Fibroblast of mammary gland (primary cell): ENCODE data around the gene FBH1.
A peak's percentile ranks its signal among the peaks of the same experiment; 100 is the strongest.
"Not testable (repeated sequence)": the region's sequence is repeated elsewhere in the genome, so short reads cannot be mapped to it uniquely, and the experiment has no call there.

ENCODE experiments used
- DNase-seq: peaks from one replicate; pipeline ENCODE4 v3.0.0-alpha.2; 2010; ENCODE audit warnings: low read depth
- H3K4me3 ChIP-seq: 2 replicates; pipeline ENCODE4 v1.5.1; 2011; ENCODE audit warnings: low read depth, mild to moderate bottlenecking, low read length, moderate library complexity; ENCODE audit not compliant: control insufficient read depth
- CTCF ChIP-seq: conservative IDR thresholded peaks from 2 replicates; pipeline ENCODE4 v1.5.1; 2011; ENCODE audit warnings: low read depth, low read length, inconsistent platforms; ENCODE audit not compliant: control insufficient read depth, insufficient read depth

Gene FBH1

GRCh38 chr10:5945561-5946418 is 55.7 kb downstream of the FBH1 start:
- peak; percentile 92 for DNase-seq
- H3K4me3 ChIP-seq, result peak overlapping the region; percentile 9
- no peak for TF ChIP-seq CTCF

DNA sequence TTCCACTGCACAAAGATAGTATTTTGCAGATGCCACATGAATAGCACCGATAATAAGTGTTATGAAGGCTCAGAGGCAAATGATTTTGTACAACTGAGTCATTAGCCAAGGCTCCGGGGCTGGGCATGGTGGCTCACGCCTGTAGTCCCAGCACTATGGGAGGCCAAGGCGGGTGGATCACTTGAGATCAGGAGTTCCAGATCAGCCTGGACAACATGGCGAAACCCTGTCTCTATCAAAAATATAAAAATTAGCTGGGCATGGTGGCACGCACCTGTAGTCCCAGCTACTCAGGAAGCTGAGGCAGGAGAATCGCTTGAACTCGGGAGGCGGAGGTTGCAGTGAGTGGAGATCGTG is 56.4 kb downstream of the FBH1 start:
- not testable (repeated sequence) for DNase-seq, H3K4me3 ChIP-seq

DNA sequence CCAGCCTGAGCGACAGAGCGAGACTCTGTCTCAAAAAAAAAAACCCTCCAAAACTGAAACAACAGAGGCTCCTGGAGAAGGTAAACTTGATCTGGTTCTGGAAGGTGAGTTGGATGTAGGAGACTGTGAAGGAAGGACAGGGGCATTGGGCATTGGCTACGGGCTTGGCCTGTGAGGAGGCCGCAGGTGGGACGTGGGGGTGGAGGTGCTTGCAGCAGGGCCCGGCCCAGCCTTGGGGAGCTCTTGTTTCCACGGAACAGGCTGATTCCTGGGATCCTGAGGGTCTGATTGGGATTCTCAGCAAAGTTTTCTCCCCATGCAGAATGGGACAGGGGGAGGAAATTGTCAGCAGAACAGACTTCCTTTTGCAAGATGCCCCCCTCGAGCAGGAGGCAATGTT is 56.7 kb downstream of the FBH1 start:
- DNase-seq, result no peak
- no peak overlapping the region for H3K4me3 ChIP-seq
- TF ChIP-seq CTCF, result no peak

DNA sequence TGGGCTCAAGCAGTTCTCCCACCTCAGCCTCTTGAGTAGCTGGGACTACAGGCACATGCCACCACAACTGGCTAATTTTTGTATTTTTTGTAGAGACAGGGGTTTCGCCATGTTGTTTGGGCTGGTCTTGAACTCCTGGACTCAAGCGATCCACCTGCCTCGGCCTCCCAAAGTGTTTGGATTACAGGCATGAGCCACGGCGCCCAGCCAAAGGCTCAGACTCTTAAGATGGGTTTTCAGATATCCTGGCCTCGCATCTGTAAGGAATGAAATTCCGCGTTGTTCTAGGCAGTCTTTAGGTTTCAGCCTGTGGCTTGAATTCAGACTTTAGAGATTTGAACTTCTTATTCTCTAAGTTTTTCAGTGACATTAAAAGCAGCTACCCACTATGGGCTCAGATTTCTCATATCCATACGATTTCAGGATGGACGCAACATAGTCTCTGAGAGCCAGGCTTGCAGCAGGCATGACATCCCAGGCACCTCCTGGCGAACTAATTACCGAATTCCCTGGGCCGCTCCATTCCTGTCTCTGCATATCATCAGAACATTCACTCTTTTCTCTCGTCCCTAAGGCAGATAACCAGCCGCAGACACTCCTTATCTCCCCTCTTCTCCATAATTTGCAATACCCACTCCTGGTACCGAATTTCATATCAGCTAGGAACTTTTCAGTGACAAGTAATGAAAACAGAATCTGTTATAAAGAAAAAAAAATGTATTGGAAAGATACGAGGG is 57.6 kb downstream of the FBH1 start:
- H3K4me3 ChIP-seq, result no peak overlapping the region
- TF ChIP-seq CTCF, result no peak
- no peak for DNase-seq

- TF ChIP-seq CTCF, result no peak
- no peak for DNase-seq
- H3K4me3 ChIP-seq, result no peak overlapping the region
Observed at GRCh38 chr10:5948208-5948585, 58.2 kb downstream of the FBH1 start.

GRCh38 chr10:5949009-5949759 is 59.1 kb downstream of the FBH1 start:
- peak; percentile 65 for TF ChIP-seq CTCF
- H3K4me3 ChIP-seq, result no peak overlapping the region
- peak; percentile 72 for DNase-seq

DNA sequence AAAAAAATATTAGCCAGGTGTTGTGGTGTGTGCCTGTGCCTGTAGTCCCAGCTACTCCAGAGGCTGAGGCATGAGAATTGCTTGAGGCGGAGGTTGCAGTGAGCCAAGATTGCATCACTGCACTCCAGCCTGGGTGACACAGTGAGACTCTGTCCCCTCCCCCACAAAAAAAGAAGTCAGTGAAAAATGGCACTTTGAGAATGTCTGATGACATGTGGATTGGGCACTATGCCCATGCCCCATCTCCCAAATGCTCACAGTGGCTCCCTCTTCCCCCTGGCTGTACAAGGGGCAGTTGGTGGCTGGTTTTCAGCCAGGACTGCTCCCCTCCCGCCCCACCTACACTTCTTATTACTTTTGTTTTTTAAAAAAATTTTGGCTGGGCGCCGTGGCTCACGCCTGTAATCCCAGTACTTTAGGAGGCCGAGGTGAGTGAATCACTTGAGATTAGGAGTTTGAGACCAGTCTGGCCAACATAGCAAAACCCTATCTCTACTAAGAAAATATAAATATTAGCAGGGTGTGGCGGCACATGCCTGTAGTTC is 61.2 kb downstream of the FBH1 start:
- peak; percentile 41 for DNase-seq
- no peak for TF ChIP-seq CTCF
- no peak overlapping the region for H3K4me3 ChIP-seq
